Thyroid gland (tissue), 4 donors: ENCODE results near the gene ST7. TPM values are rescaled to one million over a fixed set of nuclear protein-coding genes. Genes with fewer than 3 reads are reported as not detected.

Experiments
- DNase-seq, 2 donors: peaks; one replicate each; pipeline ENCODE4 v3.0.0-alpha.2; 2019
- H3K27ac ChIP-seq, 3 donors: fragments of 200-600 bp; sonication (generic); 1 replicate in 2 of 3; 2 replicates in 1 of 3; pipeline ENCODE4 v1.5.1; 2016 to 2019; ENCODE audit warnings: mild to moderate bottlenecking in 1 of 3, moderate library complexity in 1 of 3
- H3K27me3 ChIP-seq: fragments of 200-600 bp; sonication (generic); one replicate; pipeline ENCODE4 v1.5.1; 2019
- H3K36me3 ChIP-seq, 2 donors: fragments of 200-600 bp; sonication (generic); one replicate each; pipeline ENCODE4 v1.5.1; 2016 to 2019
- H3K4me1 ChIP-seq, 2 donors: fragments of 200-600 bp; sonication (generic); one replicate each; pipeline ENCODE4 v1.5.1; 2017 to 2019
- H3K4me3 ChIP-seq, 3 donors: fragments of 200-600 bp; sonication (generic); replicated peaks in 1 of 3; 1 replicate in 2 of 3; 2 replicates in 1 of 3; pipeline ENCODE4 v1.5.1; 2016; ENCODE audit warnings: mild to moderate bottlenecking in 1 of 3
- H3K9me3 ChIP-seq: fragments of 200-600 bp; sonication (generic); one replicate; pipeline ENCODE4 v1.5.1; 2017
- POLR2A ChIP-seq, 2 donors: fragments of 450-650 bp; IDR thresholded peaks; one replicate each; pipeline ENCODE4 v1.6.1; 2017; ENCODE audit warnings: antibody characterized with exemption in 2 of 2, mild to moderate bottlenecking in 2 of 2, moderate library complexity in 1 of 2
- WGBS, 2 donors: methylation state at CpG; one replicate each; pipeline ENCODE4 v1.1.5; 2017; 5-methylcytosine and 5-hydroxymethylcytosine counted together
- intact Hi-C: fragments of 100-400 bp; cut with DNase I; formaldehyde crosslinking; loops from one replicate; pipeline ENCODE4 v1.15.1; 2023
- total RNA-seq, 4 donors: library from RNA; depleted of rRNA; stranded (reverse); fragments of >200 nt; gene quantifications; one replicate each; pipeline ENCODE4 v1.2.3, GENCODE V29; 2016
- TF ChIP-seq, protein P1 (sequence below), 6 experiments: fragments of 200-600 bp in 3 of 6; fragments of 450-650 bp in 3 of 6; sonication (generic) in 3 of 6; IDR thresholded peaks; one replicate each; pipeline ENCODE4 v1.5.1; 2016 to 2019; ENCODE audit warnings: antibody characterized with exemption in 6 of 6, mild to moderate bottlenecking in 2 of 6, inconsistent platforms in 1 of 6, moderate library complexity in 1 of 6

Gene ST7
- total RNA-seq, 4 donors from 2014 or later: 62.8 to 75.1 (median 66.7) TPM

- Histone ChIP-seq H3K36me3 (no peaks in the 10 kb centered on the region), H3K27ac (no peak overlapping the region), H3K9me3 (no peaks in the 10 kb centered on the region), H3K4me1 (no peaks in the 10 kb centered on the region), H3K4me3 (no peak overlapping the region), H3K27me3 (no peaks in the 10 kb centered on the region)
- TF ChIP-seq, protein P1, sequence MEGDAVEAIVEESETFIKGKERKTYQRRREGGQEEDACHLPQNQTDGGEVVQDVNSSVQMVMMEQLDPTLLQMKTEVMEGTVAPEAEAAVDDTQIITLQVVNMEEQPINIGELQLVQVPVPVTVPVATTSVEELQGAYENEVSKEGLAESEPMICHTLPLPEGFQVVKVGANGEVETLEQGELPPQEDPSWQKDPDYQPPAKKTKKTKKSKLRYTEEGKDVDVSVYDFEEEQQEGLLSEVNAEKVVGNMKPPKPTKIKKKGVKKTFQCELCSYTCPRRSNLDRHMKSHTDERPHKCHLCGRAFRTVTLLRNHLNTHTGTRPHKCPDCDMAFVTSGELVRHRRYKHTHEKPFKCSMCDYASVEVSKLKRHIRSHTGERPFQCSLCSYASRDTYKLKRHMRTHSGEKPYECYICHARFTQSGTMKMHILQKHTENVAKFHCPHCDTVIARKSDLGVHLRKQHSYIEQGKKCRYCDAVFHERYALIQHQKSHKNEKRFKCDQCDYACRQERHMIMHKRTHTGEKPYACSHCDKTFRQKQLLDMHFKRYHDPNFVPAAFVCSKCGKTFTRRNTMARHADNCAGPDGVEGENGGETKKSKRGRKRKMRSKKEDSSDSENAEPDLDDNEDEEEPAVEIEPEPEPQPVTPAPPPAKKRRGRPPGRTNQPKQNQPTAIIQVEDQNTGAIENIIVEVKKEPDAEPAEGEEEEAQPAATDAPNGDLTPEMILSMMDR (IDR thresholded peaks at IDR 0.05): no peak
- no peak for TF ChIP-seq POLR2A (IDR thresholded peaks at IDR 0.05)
- intact Hi-C loops: no loop called here
- 39 to 91% methylated on average over 1 of the region's 1 CpG for WGBS, 2 donors
- DNase-seq: no peak
Observed at GRCh38 chr7:117264716-117265115, 311.4 kb downstream of the ST7 start.

DNA sequence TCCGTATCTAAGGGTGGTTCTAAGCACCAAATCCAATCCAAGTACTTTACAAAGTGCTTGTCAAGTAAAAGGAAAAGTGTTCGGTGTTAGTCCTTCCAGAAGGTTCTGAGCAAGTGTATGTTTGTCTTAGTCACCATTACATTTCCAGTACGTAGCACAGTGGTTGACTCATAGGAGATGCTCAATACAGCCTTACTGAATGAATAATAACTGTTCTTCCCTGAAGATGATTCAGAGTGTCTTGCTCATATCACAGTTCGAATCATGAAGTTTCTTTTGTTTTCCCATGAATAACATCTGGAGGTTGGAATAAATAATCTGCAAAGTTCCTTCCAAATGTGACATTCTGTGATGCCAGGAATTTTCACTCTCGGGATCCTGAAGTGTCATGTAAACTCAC, 316.1 kb downstream of the ST7 start:
- Histone ChIP-seq H3K27ac (no peak overlapping the region), H3K9me3 (no peaks in the 10 kb centered on the region), H3K4me1 (peaks cover 4 to 9% of the 10 kb centered on the region in 2 donors), H3K4me3 (no peak overlapping the region), H3K36me3 (no peaks in the 10 kb centered on the region), H3K27me3 (no peaks in the 10 kb centered on the region)
- 72 to 85% methylated on average over 5 of the region's 5 CpGs for WGBS, 2 donors
- intact Hi-C loops: no loop called here
- DNase-seq: no peak
- no peak for TF ChIP-seq POLR2A (IDR thresholded peaks at IDR 0.05)
- TF ChIP-seq, protein P1 (IDR thresholded peaks at IDR 0.05): no peak

GRCh38 chr7:117269886-117270285, 316.6 kb downstream of the ST7 start:
- no peaks in the 10 kb centered on the region for H3K36me3 ChIP-seq
- H3K27ac ChIP-seq: no peak overlapping the region
- H3K4me3 ChIP-seq: no peak overlapping the region
- H3K9me3 ChIP-seq: no peaks in the 10 kb centered on the region
- no peak for DNase-seq
- H3K4me1 ChIP-seq: peaks cover 5 to 14% of the 10 kb centered on the region in 2 donors
- TF ChIP-seq POLR2A (IDR thresholded peaks at IDR 0.05): no peak
- TF ChIP-seq, protein P1 (IDR thresholded peaks at IDR 0.05): no peak
- H3K27me3 ChIP-seq: no peaks in the 10 kb centered on the region
- intact Hi-C loops: no loop called here
- 74 to 81% methylated on average over 3 of the region's 3 CpGs for WGBS, 2 donors

GRCh38 chr7:117270371-117270770, 317.1 kb downstream of the ST7 start:
- no peak overlapping the region for H3K27ac ChIP-seq
- H3K9me3 ChIP-seq: no peaks in the 10 kb centered on the region
- no peak overlapping the region for H3K4me3 ChIP-seq
- peaks cover 5 to 14% of the 10 kb centered on the region in 2 donors for H3K4me1 ChIP-seq
- WGBS, 2 donors: 75 to 91% methylated on average over 9 of the region's 9 CpGs
- intact Hi-C loops: no loop called here
- H3K36me3 ChIP-seq: no peaks in the 10 kb centered on the region
- H3K27me3 ChIP-seq: no peaks in the 10 kb centered on the region
- no peak for DNase-seq
- TF ChIP-seq, protein P1 (IDR thresholded peaks at IDR 0.05): no peak
- no peak for TF ChIP-seq POLR2A (IDR thresholded peaks at IDR 0.05)

DNA sequence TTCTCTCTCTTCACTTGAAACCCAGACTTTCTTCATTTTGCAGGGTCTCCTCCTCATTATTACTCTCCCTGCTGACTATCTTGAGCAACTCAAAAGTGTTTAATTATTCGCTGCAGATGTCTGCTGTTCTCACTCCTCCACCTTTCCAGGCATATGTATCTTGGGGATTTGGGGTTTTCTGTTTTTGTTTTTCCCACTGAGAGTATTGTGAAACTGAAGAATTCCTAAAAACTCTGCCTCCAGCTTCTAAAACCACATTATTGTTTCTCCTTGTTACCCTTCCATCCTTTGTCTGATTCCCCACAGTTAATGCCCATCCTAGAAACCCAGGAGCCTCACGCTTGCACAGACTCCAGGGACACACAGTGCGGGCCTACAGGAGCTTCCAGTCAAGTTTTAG, 318.3 kb downstream of the ST7 start:
- TF ChIP-seq POLR2A (IDR thresholded peaks at IDR 0.05): no peak
- TF ChIP-seq, protein P1 (IDR thresholded peaks at IDR 0.05): no peak
- DNase-seq: no peak
- no peak overlapping the region for H3K4me3 ChIP-seq
- no peaks in the 10 kb centered on the region for H3K36me3 ChIP-seq
- 90 to 93% methylated on average over 3 of the region's 3 CpGs for WGBS, 2 donors
- no peak overlapping the region for H3K27ac ChIP-seq
- H3K4me1 ChIP-seq: peaks cover 5 to 14% of the 10 kb centered on the region in 2 donors
- intact Hi-C loops: no loop called here
- H3K27me3 ChIP-seq: no peaks in the 10 kb centered on the region
- H3K9me3 ChIP-seq: no peaks in the 10 kb centered on the region
